GM23338 (cell line): ENCODE measurements around the gene AMPD3. TPM values are rescaled to one million over a fixed set of nuclear protein-coding genes. Genes with fewer than 3 reads are reported as not detected.

Experiments used
- ATAC-seq: fragments of 200-7000 bp; cut with Tn5 transposase; 3 replicates; pipeline ENCODE4 v1.9.1; 2020
- DNase-seq: peaks from one replicate; pipeline ENCODE4 v3.0.0-alpha.2; 2015; ENCODE audit warnings: low spot score
- H2AFZ ChIP-seq: fragments of 200-600 bp; sonication (generic); 2 replicates; pipeline ENCODE4 v1.8.0; 2016; ENCODE audit warnings: antibody characterized with exemption, mild to moderate bottlenecking, moderate library complexity
- H3F3A ChIP-seq: fragments of 200-600 bp; sonication (generic); replicated peaks from 2 replicates; pipeline ENCODE4 v1.8.0; 2017; ENCODE audit warnings: antibody characterized with exemption, mixed run types, low read depth
- H3K27ac ChIP-seq: fragments of 200-600 bp; sonication (generic); 2 replicates; pipeline ENCODE4 v1.6.1; 2016; ENCODE audit warnings: low read depth
- H3K27me3 ChIP-seq: fragments of 200-600 bp; sonication (generic); 2 replicates; pipeline ENCODE4 v1.8.0; 2016; ENCODE audit warnings: mild to moderate bottlenecking, mixed run types, moderate library complexity; ENCODE audit not compliant: insufficient read depth
- H3K36me3 ChIP-seq: fragments of 200-600 bp; sonication (generic); 2 replicates; pipeline ENCODE4 v1.8.0; 2016; ENCODE audit warnings: mild to moderate bottlenecking; ENCODE audit not compliant: insufficient read depth
- H3K4me1 ChIP-seq: fragments of 200-600 bp; sonication (generic); 2 replicates; pipeline ENCODE4 v1.8.0; 2016; ENCODE audit warnings: mild to moderate bottlenecking, moderate library complexity; ENCODE audit not compliant: insufficient read depth
- H3K4me2 ChIP-seq: fragments of 200-600 bp; sonication (generic); 2 replicates; pipeline ENCODE4 v1.7.1; 2017; ENCODE audit warnings: mixed run types
- H3K4me3 ChIP-seq: fragments of 200-600 bp; sonication (generic); 2 replicates; pipeline ENCODE4 v1.6.1; 2016; ENCODE audit warnings: mixed run types
- H3K79me2 ChIP-seq: fragments of 200-600 bp; sonication (generic); replicated peaks from 2 replicates; pipeline ENCODE4 v1.8.0; 2017; ENCODE audit warnings: mild to moderate bottlenecking; ENCODE audit not compliant: insufficient read depth
- H3K9me2 ChIP-seq: fragments of 200-600 bp; sonication (generic); 2 replicates; pipeline ENCODE4 v1.8.0; 2017; ENCODE audit not compliant: insufficient read depth
- H4K20me1 ChIP-seq: fragments of 200-600 bp; sonication (generic); replicated peaks from 2 replicates; pipeline ENCODE4 v1.8.0; 2017; ENCODE audit warnings: mild to moderate bottlenecking; ENCODE audit not compliant: insufficient read depth
- H3K27ac Mint-ChIP-seq: 2 replicates; pipeline ENCODE4 v1.8.0; 2020; ENCODE audit warnings: inconsistent platforms, mild to moderate bottlenecking, moderate library complexity, mixed read lengths
- H3K27me3 Mint-ChIP-seq: 3 replicates; pipeline ENCODE4 v1.8.0; 2022; ENCODE audit warnings: low read depth, mild to moderate bottlenecking, moderate library complexity, mixed read lengths, inconsistent platforms; ENCODE audit not compliant: insufficient read depth, poor library complexity
- H3K36me3 Mint-ChIP-seq: 3 replicates; pipeline ENCODE4 v1.8.0; 2021; ENCODE audit warnings: low read depth, mild to moderate bottlenecking, inconsistent platforms, moderate library complexity, mixed read lengths
- H3K4me1 Mint-ChIP-seq: 3 replicates; pipeline ENCODE4 v1.8.0; 2020; ENCODE audit warnings: mild to moderate bottlenecking, inconsistent platforms, mixed read lengths
- H3K4me3 Mint-ChIP-seq: 3 replicates; pipeline ENCODE4 v1.8.0; 2021; ENCODE audit warnings: moderate library complexity, mild to moderate bottlenecking, inconsistent platforms, mixed read lengths
- H3K9me3 Mint-ChIP-seq: 3 replicates; pipeline ENCODE4 v1.8.0; 2020; ENCODE audit warnings: moderate library complexity, mild to moderate bottlenecking, inconsistent platforms, mixed read lengths
- EZH2 ChIP-seq: fragments of 200-600 bp; sonication (generic); IDR thresholded peaks from one replicate; pipeline ENCODE4 v1.8.0; 2017; ENCODE audit warnings: antibody characterized with exemption, mild to moderate bottlenecking, low read depth; ENCODE audit not compliant: unreplicated experiment
- EZH2phosphoT487 ChIP-seq: fragments of 200-600 bp; sonication (generic); IDR thresholded peaks from one replicate; pipeline ENCODE4 v1.8.1; 2018; ENCODE audit warnings: antibody characterized with exemption; ENCODE audit not compliant: unreplicated experiment
- JUNB ChIP-seq: IDR thresholded peaks from one replicate; pipeline ENCODE4 v1.6.1; 2016; ENCODE audit warnings: antibody characterized with exemption; ENCODE audit not compliant: unreplicated experiment
- NANOG ChIP-seq: IDR thresholded peaks from 2 replicates; pipeline ENCODE4 v1.6.1; 2016; ENCODE audit warnings: antibody characterized with exemption, borderline replicate concordance
- POLR2AphosphoS5 ChIP-seq: IDR thresholded peaks from 2 replicates; pipeline ENCODE4 v1.6.1; 2016; ENCODE audit warnings: antibody characterized with exemption, low read depth
- polyA plus RNA-seq: library from polyadenylated mRNA; unstranded; fragments of >200 nt; fragmentation: Nextera tagmentation; extraction: Ambion mirVana; gene quantifications from 2 replicates; pipeline ENCODE4 v1.2.1, GENCODE V29; 2016
- total RNA-seq: library from RNA; depleted of rRNA; stranded (reverse); fragments of >200 nt; shearing (Covaris generic); gene quantifications from 2 replicates; pipeline ENCODE4 v1.2.3, GENCODE V29; 2014
- TF ChIP-seq, protein P1 (sequence below): fragments of 250-450 bp; sonication (Bioruptor Pico); IDR thresholded peaks from 2 replicates; pipeline ENCODE4 v1.5.0; 2020; ENCODE audit warnings: mild to moderate bottlenecking, moderate library complexity

The AMPD3 gene
- total and polyA plus RNA-seq, 2 experiments from 2014 or later = 1.6 to 2.1 TPM

DNA sequence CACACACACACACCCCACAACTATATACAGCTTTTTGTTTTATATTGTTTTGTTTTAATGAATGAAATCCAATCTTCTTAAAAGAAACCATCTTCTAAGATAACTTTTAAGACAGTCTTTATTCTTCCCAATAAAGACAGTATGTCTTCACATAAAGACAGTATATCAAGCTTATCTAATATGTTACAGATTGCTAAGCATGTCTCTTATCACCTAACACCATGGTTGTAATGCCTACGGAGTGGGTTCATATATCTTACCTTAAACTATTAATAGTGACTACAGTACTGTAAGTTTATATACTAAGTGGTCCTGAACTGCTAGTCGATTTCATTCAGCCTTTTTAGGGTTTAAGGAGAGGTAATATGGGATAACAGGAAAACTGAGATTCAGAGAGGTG lies 77.5 kb downstream of the AMPD3 start (continued):
- TF ChIP-seq, protein P1, sequence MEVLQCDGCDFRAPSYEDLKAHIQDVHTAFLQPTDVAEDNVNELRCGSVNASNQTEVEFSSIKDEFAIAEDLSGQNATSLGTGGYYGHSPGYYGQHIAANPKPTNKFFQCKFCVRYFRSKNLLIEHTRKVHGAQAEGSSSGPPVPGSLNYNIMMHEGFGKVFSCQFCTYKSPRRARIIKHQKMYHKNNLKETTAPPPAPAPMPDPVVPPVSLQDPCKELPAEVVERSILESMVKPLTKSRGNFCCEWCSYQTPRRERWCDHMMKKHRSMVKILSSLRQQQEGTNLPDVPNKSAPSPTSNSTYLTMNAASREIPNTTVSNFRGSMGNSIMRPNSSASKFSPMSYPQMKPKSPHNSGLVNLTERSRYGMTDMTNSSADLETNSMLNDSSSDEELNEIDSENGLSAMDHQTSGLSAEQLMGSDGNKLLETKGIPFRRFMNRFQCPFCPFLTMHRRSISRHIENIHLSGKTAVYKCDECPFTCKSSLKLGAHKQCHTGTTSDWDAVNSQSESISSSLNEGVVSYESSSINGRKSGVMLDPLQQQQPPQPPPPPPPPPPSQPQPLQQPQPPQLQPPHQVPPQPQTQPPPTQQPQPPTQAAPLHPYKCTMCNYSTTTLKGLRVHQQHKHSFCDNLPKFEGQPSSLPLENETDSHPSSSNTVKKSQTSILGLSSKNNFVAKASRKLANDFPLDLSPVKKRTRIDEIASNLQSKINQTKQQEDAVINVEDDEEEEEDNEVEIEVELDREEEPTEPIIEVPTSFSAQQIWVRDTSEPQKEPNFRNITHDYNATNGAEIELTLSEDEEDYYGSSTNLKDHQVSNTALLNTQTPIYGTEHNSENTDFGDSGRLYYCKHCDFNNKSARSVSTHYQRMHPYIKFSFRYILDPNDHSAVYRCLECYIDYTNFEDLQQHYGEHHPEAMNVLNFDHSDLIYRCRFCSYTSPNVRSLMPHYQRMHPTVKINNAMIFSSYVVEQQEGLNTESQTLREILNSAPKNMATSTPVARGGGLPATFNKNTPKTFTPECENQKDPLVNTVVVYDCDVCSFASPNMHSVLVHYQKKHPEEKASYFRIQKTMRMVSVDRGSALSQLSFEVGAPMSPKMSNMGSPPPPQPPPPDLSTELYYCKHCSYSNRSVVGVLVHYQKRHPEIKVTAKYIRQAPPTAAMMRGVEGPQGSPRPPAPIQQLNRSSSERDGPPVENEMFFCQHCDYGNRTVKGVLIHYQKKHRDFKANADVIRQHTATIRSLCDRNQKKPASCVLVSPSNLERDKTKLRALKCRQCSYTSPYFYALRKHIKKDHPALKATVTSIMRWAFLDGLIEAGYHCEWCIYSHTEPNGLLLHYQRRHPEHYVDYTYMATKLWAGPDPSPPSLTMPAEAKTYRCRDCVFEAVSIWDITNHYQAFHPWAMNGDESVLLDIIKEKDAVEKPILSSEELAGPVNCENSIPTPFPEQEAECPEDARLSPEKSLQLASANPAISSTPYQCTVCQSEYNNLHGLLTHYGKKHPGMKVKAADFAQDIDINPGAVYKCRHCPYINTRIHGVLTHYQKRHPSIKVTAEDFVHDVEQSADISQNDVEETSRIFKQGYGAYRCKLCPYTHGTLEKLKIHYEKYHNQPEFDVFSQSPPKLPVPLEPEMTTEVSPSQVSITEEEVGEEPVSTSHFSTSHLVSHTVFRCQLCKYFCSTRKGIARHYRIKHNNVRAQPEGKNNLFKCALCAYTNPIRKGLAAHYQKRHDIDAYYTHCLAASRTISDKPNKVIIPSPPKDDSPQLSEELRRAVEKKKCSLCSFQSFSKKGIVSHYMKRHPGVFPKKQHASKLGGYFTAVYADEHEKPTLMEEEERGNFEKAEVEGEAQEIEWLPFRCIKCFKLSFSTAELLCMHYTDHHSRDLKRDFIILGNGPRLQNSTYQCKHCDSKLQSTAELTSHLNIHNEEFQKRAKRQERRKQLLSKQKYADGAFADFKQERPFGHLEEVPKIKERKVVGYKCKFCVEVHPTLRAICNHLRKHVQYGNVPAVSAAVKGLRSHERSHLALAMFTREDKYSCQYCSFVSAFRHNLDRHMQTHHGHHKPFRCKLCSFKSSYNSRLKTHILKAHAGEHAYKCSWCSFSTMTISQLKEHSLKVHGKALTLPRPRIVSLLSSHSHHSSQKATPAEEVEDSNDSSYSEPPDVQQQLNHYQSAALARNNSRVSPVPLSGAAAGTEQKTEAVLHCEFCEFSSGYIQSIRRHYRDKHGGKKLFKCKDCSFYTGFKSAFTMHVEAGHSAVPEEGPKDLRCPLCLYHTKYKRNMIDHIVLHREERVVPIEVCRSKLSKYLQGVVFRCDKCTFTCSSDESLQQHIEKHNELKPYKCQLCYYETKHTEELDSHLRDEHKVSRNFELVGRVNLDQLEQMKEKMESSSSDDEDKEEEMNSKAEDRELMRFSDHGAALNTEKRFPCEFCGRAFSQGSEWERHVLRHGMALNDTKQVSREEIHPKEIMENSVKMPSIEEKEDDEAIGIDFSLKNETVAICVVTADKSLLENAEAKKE (CRISPR knock-in tag) = no peak
- TF ChIP-seq JUNB (no peak), EZH2phosphoT487 (no peak), EZH2 (no peak)

DNA sequence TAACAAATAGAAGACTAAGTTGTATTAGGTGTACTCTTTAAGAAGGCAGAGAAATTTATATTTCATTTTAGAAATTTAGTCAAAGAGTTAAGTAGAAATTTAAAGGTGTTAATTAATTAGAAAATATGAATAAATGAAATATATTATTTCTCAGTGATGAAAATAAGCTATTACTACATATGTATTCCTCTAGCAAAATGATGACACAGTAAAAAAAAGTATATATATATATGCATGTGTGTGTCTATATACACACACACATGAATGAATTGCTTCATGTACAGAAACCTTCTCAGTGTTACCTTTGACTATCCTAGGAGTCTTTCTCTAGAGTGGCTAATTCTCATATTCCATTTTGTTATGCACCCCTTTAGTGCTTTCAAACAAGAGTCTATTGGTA lies 78.3 kb downstream of the AMPD3 start:
- Mint-ChIP-seq H3K27me3 (no peaks in the 10 kb centered on the region), H3K9me3 (no peaks in the 10 kb centered on the region), H3K4me1 (no peaks in the 10 kb centered on the region), H3K27ac (no peak overlapping the region), H3K36me3 (no peaks in the 10 kb centered on the region), H3K4me3 (no peak overlapping the region)
- no peak for DNase-seq
- Histone ChIP-seq H3K27ac (no peak overlapping the region), H3F3A (no peaks in the 10 kb centered on the region), H3K9me2 (no peaks in the 10 kb centered on the region), H3K4me3 (no peak overlapping the region), H3K36me3 (no peaks in the 10 kb centered on the region), H3K79me2 (no peaks in the 10 kb centered on the region), H3K4me2 (no peak overlapping the region), H4K20me1 (no peaks in the 10 kb centered on the region), H3K27me3 (no peaks in the 10 kb centered on the region), H3K4me1 (no peaks in the 10 kb centered on the region), H2AFZ (no peak overlapping the region)
- ATAC-seq = no peak
- TF ChIP-seq, protein P1 (CRISPR knock-in tag) = no peak
- TF ChIP-seq POLR2AphosphoS5 (no peak), NANOG (no peak)
